HUDEP-2 (cell line): ENCODE data around the gene ACAA1.
"Not testable (repeated sequence)": the region's sequence is repeated elsewhere in the genome, so short reads cannot be mapped to it uniquely, and the experiment has no call there.

Experiments
- DNase-seq, 76 experiments: peaks; one replicate each; lab custom pipeline; 2025; ENCODE audit not compliant: unreplicated experiment in 76 of 76; lab: John Stamatoyannopoulos, UW

Gene ACAA1

GRCh38 chr3:38137615-38138348 is 855 bp upstream of the ACAA1 start:
- DNase-seq: peak in 4 of 76 experiments; percentile 14 to 40 (median 30)

DNA sequence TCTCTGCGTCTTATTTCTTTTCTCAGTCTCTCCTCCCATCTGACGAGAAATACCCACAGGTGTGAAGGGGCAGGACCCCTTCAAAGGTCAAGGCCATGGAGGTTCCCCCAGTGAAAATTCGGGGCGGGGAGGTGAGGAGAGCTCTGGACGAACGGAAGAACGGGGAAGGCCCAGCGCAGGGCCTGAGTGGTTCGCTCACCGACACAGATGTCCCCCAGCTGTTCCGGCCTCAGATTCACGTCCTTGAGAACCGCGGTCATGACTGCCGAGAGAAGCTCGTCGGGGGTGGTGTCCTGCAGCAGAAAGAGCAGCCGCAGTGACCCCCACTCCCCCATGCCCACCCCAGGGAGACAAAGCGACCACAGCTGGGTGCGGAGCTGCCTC is 542 bp downstream of the ACAA1 start:
- DNase-seq: peak in 1 of 76 experiments; percentile 10

- DNase-seq: peak in 1 of 76 experiments; percentile 5
These were observed 1.2 kb downstream of the ACAA1 start for GRCh38 chr3:38135621-38136277.

- not testable (repeated sequence) for DNase-seq
These were observed 2.3 kb downstream of the ACAA1 start for GRCh38 chr3:38134517-38135143.

DNA sequence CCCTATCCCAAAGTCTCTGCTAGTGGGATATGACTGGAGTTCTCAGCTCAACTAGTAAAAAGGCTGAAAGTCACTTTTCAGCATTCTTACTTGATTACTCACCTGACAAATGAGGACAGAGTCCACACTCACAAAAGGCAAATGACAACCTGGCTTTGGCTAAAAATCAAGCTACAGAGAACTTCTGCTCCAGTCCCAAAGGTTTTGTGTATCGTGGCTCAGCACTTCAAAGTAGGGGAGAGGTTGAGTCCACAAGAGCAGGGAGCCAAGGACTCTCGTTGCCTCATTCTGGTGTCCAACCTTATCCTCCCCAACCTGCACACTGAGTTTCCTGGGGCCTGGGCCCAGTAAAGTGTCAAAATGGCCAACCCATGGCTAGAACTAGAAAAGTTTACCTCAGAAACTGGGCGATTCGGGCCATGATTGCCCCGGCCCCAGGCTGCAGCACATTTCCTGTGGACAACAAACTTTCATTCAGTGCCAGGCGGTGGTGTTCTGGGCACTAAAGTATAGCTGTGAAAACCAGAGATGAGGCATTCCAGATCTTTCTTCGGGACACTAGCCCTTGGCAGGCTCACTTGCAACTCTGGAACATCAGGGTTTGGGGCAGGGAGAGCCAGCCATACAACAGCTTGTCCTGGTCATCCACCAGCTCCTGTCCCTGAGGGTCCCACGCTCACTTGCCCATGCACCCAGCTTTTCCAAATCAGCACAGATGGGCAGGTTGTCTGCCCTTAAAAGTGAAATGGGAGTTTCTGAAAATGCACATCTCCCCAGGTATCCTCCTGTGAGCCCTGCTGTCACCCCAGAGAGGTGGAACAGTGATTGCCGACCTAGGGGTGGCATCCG is 3.1 kb downstream of the ACAA1 start:
- DNase-seq: no peak

DNA sequence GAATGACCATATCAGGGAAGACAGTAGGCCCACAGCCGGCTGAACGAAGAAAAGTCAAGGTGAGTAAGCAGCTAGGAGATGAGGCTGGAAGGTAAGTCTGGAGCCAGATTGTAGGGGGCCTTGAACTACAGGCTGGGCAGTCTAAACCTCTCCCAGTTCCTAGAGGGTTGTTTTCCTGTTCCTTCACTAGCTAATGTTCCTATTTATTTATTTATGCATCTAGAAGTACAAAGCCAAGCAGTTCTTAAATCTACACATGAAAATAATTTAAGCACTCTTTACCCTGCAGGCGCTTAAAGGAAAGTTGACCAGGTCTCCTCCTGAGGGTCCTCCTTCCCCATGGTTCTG is 3.7 kb downstream of the ACAA1 start:
- no peak for DNase-seq

DNA sequence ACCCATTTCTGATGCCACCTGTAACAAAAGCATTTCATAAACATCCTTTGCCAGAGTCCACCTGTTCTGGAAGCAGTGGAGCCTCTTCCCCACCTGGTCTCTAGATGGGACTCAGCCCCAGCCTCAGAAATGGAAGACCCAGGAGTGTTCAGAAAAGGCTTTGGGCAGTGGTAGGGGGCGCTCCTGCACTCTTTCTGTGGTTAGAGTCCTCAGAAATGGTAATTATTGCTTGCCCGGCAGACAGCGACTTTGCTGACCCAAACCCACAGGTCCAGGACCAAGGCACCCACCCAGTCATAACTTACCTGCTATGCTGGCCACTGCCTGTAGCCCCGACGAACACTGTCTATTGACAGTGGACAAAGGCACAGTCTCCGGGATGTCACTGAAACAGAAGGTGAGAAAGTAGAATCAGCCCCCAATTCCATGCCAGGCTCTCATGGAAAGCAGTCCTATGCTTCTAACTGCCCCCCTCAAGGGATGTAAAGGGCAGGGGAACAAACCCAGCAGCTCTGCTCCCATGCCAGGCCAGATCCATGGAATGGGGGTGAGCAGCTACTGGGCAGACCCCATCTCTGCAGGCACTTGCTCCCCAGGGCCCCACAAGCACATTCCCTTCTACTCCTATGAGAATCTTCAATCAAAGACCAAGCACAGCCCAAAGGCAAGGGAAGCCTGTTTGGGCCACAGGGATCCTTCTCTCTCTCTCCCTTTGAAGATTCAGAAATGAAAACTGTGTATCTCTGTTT is 5.1 kb downstream of the ACAA1 start:
- DNase-seq: peak in 43 of 76 experiments; percentile 3 to 55 (median 23)

GRCh38 chr3:38130631-38131065 is 6.3 kb downstream of the ACAA1 start:
- no peak for DNase-seq

GRCh38 chr3:38129058-38129457 is 7.9 kb downstream of the ACAA1 start:
- DNase-seq: no peak

DNA sequence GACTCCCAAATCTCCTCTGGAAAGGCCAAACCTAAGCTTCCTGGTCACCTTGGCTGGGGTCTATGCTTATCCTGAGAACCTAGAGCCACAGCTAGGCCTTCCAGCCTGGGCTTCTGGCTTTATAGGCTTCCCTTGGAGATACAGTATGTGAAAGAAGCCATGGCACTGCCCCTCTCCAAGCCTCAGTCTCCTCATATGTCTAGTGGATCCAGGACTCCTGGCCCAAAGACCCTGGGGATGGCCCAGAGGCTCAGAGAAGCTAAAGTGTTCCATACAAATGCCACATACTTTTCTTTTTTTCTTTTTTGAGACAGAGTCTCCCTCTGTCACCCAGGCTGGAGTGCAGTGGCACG is 8.6 kb downstream of the ACAA1 start:
- no peak for DNase-seq

DNA sequence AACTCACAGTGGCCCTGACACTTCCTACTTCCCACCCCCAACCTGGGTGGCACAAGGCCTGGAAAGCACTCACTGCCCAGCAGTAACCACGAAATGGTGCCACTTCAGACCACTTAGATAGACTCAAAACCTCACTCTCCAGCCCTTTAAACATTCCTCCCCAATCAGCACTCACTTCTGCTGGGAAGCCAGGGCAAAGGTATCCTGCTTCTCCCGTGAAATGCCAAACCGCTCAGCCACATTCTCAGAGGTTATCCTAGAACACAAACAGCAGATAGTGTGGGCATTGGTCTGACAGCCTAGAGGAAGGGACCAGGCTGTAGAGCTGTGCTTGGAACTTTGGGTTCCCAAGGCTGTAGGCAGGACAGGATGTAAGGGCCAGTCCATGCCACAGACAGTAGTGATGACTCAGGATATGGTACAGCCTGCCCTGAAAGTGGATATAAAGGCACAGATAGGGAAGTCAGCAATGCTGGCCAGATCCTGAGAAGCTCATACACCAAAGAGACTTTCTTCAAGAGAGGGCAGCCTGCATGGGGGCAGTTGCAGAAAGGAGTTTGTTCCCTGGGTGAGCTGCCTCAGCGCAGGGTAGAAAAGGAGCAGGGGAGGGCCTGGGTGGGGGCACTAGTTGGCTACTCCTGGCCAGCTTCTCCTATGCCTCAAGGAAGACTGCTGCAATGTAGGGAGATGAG is 9.2 kb downstream of the ACAA1 start:
- DNase-seq: no peak

DNA sequence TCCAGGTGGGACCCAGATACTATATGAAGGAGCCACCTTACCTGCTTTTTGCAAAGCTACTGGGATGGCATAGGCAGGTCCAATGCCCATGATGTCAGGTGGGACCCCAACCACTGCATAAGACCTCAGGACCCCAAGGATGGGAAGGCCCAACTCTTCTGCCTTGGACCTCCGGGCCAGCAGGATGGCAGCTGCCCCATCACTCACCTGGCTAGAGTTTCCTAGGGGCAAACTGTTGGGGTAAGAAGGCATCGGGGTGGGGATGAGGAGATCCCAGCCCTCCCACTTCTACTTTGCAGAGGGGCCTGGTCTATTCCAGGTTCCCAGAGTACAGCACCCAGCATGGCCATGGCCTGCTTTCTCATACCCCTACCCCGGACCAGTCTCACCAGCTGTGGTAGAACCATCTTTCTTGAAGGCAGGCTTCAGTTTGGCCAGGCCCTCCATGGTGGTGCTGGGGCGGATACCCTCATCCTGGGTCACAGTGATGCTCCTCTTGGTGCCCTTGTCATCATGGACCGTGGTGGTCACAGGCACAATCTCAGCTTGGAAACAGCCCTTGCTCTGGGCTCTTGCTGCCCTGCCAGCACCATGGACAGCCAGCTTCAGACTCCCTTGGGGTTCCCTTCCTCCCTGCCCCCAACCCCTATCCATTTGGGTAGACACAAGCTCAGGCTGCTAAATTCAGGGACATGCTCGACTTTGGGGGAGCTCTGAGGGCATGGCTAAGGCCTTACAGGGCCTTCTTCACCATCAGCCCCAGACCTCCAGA is 10.6 kb downstream of the ACAA1 start:
- no peak for DNase-seq

- DNase-seq: no peak
These were observed 11.4 kb downstream of the ACAA1 start for GRCh38 chr3:38125305-38126120.

GRCh38 chr3:38124324-38125122 is 12.4 kb downstream of the ACAA1 start:
- no peak for DNase-seq

- no peak for DNase-seq
These were observed 14.1 kb downstream of the ACAA1 start for GRCh38 chr3:38122712-38123290.

DNA sequence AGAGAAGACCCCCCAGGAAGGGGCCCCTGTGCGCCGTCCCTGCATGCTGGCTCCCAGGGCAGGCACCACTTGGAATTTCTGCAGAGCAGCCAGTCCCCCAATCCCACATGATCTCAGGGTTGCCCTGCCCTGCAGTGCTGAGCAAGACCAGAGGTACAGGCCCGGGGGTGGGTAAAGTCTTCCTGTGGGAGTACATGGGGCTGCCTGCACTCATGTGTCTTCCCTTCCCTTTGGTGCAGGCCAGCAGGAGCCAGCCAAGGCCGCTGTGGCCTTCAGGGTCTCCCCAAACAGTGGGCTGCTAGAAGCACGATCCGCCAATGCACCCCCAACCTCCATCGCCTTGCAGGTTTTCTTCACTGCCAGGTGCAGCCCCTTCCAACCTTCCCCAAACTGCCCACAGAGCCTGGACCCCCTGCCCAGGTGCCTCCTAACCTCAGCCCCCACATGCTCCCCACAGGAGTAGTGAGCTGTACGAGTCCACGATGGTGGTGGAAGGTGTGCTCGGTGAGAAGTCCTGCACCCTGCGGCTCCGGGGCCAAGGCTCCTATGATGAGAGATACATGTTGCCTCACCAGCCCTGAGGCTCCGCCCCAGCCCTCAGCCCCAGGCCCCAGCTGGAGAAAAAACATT is 15.0 kb downstream of the ACAA1 start:
- DNase-seq: no peak

DNA sequence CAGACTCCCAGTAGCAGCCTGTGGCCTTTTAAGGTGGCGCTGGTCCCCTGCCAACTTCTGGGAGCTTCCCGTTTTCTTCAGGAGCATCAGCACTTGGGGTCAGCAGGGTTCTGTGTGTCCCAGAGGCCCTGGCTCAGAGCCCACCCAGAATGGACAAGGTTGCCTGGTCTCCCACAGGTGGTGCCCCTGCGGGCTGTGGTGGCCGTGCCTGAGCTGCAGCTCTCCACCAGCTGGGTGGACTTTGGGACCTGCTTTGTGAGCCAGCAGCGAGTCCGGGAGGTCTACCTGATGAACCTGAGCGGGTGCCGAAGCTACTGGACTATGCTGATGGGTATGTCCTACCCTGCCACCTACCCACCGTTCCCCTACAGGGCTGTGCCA is 15.5 kb downstream of the ACAA1 start:
- DNase-seq: no peak
